GM15510 (cell line): ENCODE results near the gene HSBP1L1.

Experiments
- POLR2A ChIP-seq: IDR thresholded peaks from 3 replicates; pipeline ENCODE4 v1.6.1; 2011; ENCODE audit warnings: borderline replicate concordance; ENCODE audit not compliant: insufficient read length; ENCODE audit errors: extremely low read depth

Gene HSBP1L1

GRCh38 chr18:79956276-79956675 is 8.2 kb upstream of the HSBP1L1 start:
- no peak for TF ChIP-seq POLR2A

- no peak for TF ChIP-seq POLR2A
These were observed 5.5 kb upstream of the HSBP1L1 start for GRCh38 chr18:79958981-79959380.

- TF ChIP-seq POLR2A: no peak
These were observed 3.4 kb upstream of the HSBP1L1 start for GRCh38 chr18:79960921-79961526.

- no peak for TF ChIP-seq POLR2A
These were observed 2.7 kb upstream of the HSBP1L1 start for GRCh38 chr18:79961527-79962291.

DNA sequence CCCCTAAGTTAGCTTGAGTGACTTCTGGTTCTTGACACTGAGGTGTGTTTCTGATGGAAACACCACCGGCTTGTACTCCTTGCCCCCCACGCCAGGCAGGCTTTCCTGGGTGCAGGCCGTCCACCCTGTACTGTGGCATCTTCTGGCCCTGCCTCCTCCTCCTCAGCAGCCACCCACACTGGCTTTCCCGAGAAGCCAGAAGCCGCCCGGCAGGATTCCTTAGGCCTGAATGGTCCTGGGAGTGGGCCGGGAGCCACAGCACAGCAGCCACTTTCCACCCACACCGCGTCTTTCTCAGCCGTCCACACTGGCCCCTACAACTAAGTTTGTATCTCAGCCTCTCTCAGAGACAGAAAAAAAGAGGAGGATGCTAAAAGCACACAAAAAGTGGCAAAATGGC is 2.1 kb upstream of the HSBP1L1 start:
- no peak for TF ChIP-seq POLR2A

DNA sequence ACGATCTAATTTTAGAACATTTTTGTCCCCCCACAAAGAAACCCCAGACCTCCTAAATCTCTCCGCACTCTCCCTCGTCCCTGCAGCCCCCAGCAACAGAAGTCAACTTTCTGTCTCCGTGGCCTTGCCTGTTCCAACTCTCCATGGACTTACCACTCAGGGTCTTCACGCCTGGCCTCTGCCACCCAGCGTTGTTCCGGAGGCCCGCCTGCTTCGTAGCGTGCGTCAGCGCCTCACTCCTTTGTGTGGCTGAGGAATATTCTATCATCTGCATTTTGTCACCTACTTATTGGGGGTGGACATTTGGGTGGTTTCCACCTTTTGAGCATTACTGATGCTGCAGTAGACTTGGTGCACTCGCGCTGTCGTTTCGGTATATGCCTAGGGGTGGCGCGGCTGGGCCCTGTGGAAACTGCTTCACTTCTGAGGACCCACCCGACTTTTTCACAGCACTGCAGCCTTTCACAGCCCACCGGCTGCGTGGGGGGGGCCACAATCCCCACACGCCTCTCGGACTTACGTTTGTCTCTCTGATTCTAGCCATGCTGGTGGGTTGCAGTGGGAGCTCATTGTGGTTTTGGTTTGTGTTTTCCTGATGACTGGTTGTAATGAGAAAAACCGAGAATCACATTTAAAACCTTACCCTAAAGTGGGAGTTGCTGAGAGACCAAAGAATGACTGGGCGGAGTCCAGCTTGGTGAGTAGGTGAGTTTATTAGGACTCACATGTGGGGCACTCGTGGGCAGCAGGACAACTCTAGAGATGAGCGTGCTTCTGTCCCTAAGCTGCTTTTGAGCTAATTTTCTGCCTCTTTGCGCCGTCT is 1.4 kb upstream of the HSBP1L1 start:
- TF ChIP-seq POLR2A: no peak

DNA sequence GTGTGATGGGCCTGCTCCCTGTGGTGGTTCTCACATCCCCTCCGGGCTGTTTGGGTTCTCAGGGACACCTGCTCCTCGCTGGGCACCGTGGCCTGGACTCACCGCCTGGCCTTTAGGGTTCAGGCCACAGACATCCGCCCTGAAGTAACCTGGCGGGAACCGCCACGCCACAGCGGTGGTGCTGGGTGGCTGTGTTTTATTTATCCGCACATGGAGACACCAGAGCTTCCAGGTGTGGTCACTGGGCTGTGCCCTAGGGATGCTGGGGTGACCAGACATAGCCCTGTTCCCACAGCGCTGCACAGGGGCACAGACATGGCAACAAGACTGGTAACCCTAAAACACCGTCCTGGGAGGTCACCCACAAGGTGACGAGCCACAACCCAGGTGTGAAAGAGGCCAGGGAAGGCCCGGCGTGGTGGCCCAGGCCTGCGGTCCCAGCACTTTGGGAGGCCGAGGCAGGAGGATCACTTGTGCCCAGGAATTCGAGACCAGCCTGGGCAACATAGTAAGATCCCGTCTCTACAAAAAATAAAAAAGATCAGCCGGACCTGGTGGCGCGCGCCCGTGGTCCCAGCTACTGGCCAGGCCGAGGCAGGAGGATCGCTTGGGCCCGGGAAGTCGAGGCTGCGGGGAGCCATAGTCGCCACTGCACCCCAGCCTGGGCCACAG is 649 bp upstream of the HSBP1L1 start:
- no peak for TF ChIP-seq POLR2A

DNA sequence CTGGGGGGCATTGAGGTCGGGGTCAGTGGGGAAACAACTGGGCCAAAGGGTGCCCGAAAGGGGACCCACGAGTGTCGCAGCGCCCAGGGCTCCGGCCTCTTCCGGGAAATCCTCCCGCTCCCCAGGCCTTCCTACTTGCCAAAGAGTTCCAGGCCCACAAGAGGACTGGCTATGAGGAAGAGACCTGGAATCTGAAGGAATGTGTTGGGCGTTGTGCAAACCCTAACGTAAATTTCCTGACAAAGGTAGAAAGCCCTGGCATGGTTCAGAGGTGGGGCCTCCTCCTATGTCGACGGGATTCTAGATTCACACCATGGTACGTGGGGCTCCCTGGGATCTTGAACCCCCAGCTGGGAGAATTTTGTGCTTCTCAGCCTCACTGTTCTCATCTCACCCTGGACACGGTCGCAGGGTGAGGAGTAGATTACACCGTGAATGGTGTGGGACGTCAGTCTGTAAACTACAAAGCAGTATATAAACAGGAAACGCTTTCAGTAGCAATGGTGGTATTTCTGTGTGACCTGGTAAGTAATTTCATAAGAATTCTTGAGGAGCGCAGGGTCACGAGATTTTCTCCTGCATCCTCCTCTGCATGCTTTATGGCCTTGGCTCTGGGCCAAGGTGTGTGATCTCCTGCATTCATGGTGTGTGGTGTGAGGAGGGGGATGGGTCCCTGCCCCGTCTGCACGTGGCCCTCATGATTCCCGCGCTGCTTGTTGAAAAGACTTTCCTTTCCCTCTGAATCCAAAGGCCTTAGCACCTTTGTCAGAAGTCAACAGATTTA is 868 bp downstream of the HSBP1L1 start:
- no peak for TF ChIP-seq POLR2A

- TF ChIP-seq POLR2A: no peak
These were observed 6.1 kb downstream of the HSBP1L1 start for GRCh38 chr18:79970419-79971133.

DNA sequence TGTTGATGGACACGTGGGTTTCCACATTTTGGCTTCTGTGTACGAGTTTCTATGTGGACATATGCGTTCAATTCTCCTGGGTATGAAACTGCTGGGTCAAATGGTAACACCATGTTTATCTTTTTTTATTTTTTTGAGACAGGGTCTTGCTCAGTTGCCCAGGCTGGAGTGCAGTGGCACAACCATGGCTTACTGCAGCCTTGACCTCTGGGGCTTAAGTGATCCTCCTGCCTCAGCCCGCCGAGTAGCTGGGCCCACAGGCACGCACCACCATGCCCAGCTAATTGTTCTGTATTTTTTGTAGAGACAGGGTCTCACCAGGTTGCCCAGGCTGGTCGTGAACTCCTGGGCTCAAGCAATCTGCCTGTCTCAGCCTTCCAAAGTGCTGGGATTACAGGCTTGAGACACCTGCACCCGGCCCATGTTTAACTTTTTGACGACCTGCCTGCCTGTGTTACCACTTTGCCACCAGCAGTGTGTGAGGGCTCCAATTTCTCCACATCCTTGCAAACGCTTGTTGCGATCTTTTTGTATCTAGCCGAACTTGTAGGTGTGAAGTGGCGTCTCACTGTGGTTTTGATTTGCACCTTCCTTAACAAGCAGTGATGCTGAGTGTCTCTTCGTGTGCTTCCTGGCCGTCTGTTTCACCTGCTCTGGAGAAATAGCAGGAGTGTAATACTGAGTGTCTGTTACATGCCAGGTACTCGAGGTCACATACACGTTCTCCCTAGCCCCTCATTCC is 6.9 kb downstream of the HSBP1L1 start:
- TF ChIP-seq POLR2A: no peak

DNA sequence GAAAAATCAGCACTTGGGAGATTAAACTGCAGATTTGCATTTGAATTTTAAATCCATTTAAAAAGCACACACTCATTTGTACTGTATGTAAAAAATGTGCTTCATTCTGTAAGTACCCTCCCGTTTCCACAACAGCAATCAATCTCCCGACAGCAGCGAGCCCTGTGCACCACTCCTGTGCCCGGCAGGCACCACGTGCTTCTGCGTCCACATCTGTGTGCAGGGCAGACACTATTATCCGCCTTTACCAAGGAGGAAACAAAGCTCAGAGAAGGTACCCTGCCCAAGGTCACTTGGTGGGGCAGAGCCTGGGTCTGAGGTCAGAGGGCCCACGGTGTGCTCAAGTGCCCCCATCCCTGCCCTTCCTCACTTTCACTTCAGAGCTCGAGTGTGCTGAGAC is 7.5 kb downstream of the HSBP1L1 start:
- TF ChIP-seq POLR2A: no peak

- TF ChIP-seq POLR2A: no peak
These were observed 8.3 kb downstream of the HSBP1L1 start for GRCh38 chr18:79972720-79973119.

DNA sequence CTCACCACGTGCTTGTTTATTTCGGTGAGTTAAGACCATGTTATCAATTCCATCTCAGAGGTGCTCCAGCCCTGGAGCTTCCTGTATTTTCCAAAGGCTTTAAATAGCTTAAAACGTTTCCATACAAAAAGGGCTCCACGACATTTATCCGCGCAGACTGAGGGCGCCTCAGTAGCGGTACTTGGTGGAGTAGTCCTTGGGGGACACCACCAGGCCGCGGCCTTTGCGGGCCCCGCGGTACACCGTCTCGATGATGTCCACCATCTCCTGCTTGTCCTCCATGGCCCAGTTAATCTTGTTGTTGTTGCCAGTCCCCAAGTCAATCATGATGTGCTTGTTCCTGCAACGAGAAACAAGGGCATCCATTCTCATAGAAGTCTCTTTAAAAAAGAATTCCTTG is 9.1 kb downstream of the HSBP1L1 start:
- TF ChIP-seq POLR2A: no peak

GRCh38 chr18:79974025-79974654 is 9.7 kb downstream of the HSBP1L1 start:
- no peak for TF ChIP-seq POLR2A
